ENCODE data around the gene SH2B3. TPM values are rescaled to one million over a fixed set of nuclear protein-coding genes. Genes with fewer than 3 reads are reported as not detected.

SH2B3 gene
- total and polyA plus RNA-seq, 2 experiments from 2014 or later, result 9.4 to 42.8 TPM

GRCh38 chr12:111453071-111453989, 47.6 kb downstream of the SH2B3 start:
- H3K36me3 ChIP-seq (ENCODE audit: low read depth), result peaks cover 69% of the 10 kb centered on the region
- TF ChIP-seq EZH2 (IDR thresholded peaks at IDR 0.05; ENCODE audit: insufficient read depth, poor library complexity, severe bottlenecking) (no peak), EZH2phosphoT487 (IDR thresholded peaks at IDR 0.05; ENCODE audit: insufficient read depth, low read depth) (no peak)
- no peak overlapping the region for H3K27ac ChIP-seq
- WGBS, 2 experiments (ENCODE audit: low coverage in 1 of 2, low lambda C conversion rate in 2 of 2, missing lambda C conversion rate in 2 of 2), result 91 to 93% methylated on average over 25 of the region's 25 CpGs
- no peaks in the 10 kb centered on the region for H3K9me3 ChIP-seq (ENCODE audit: low read depth)
- H3K27me3 ChIP-seq (replicated peaks; ENCODE audit: insufficient read depth), result no peaks in the 10 kb centered on the region
- no peaks in the 10 kb centered on the region for H3K9me2 ChIP-seq (ENCODE audit: insufficient read depth)
- H2AFZ ChIP-seq, result no peak overlapping the region
- H4K20me1 ChIP-seq (ENCODE audit: insufficient read depth), result 0 out of 2 replicates have a peak, but pooled peaks cover 3% of the 10 kb centered on the region
- peaks cover 77% of the 10 kb centered on the region for H3F3A ChIP-seq (ENCODE audit: insufficient read depth)
- no peak overlapping the region for H3K4me2 ChIP-seq (ENCODE audit: unreplicated experiment)
- peaks cover 52% of the 10 kb centered on the region for H3K79me2 ChIP-seq (ENCODE audit: insufficient read depth)
- H3K4me1 ChIP-seq (ENCODE audit: insufficient read depth), result peaks cover 10% of the 10 kb centered on the region; the same call in 1 of the 2 replicates
- in situ Hi-C loops (cut with MboI), result no loop called here
- no peak overlapping the region for H3K4me3 ChIP-seq
- no peak for DNase-seq
- H3K9ac ChIP-seq, result no peak overlapping the region

GRCh38 chr12:111454311-111454710, 48.6 kb downstream of the SH2B3 start:
- Histone ChIP-seq H3K4me1 (ENCODE audit: insufficient read depth) (peaks cover 10% of the 10 kb centered on the region; the same call in 1 of the 2 replicates), H3K4me2 (ENCODE audit: unreplicated experiment) (no peak overlapping the region), H3K27ac (no peak overlapping the region), H3K36me3 (ENCODE audit: low read depth) (peaks cover 62% of the 10 kb centered on the region), H3F3A (ENCODE audit: insufficient read depth) (peaks cover 75% of the 10 kb centered on the region), H3K4me3 (no peak overlapping the region), H4K20me1 (ENCODE audit: insufficient read depth) (0 out of 2 replicates have a peak, but pooled peaks cover 3% of the 10 kb centered on the region), H3K9ac (no peak overlapping the region), H3K9me3 (ENCODE audit: low read depth) (no peaks in the 10 kb centered on the region), H3K27me3 (replicated peaks; ENCODE audit: insufficient read depth) (no peaks in the 10 kb centered on the region), H2AFZ (no peak overlapping the region), H3K9me2 (ENCODE audit: insufficient read depth) (no peaks in the 10 kb centered on the region), H3K79me2 (ENCODE audit: insufficient read depth) (peaks cover 61% of the 10 kb centered on the region)
- in situ Hi-C loops (cut with MboI), result no loop called here
- no peak for DNase-seq
- TF ChIP-seq EZH2phosphoT487 (IDR thresholded peaks at IDR 0.05; ENCODE audit: insufficient read depth, low read depth) (no peak), EZH2 (IDR thresholded peaks at IDR 0.05; ENCODE audit: insufficient read depth, poor library complexity, severe bottlenecking) (no peak)
- WGBS, 2 experiments (ENCODE audit: low coverage in 1 of 2, low lambda C conversion rate in 2 of 2, missing lambda C conversion rate in 2 of 2), result 86 to 93% methylated on average over 4 of the region's 4 CpGs

GRCh38 chr12:111454716-111455447, 49.2 kb downstream of the SH2B3 start:
- no peak for DNase-seq
- Histone ChIP-seq H3K36me3 (ENCODE audit: low read depth) (peaks cover 63% of the 10 kb centered on the region), H3K27me3 (replicated peaks; ENCODE audit: insufficient read depth) (no peaks in the 10 kb centered on the region), H3K9ac (0 out of 2 replicates have a peak overlapping the region, but pooled peaks have one; percentile 30), H3K27ac (peak overlapping the region; percentile 53), H3K4me1 (ENCODE audit: insufficient read depth) (peaks cover 10% of the 10 kb centered on the region; the same call in 1 of the 2 replicates), H2AFZ (no peak overlapping the region), H4K20me1 (ENCODE audit: insufficient read depth) (0 out of 2 replicates have a peak, but pooled peaks cover 3% of the 10 kb centered on the region), H3K4me2 (ENCODE audit: unreplicated experiment) (no peak overlapping the region), H3K9me3 (ENCODE audit: low read depth) (no peaks in the 10 kb centered on the region), H3F3A (ENCODE audit: insufficient read depth) (peaks cover 70% of the 10 kb centered on the region), H3K9me2 (ENCODE audit: insufficient read depth) (no peaks in the 10 kb centered on the region), H3K79me2 (ENCODE audit: insufficient read depth) (peaks cover 67% of the 10 kb centered on the region), H3K4me3 (no peak overlapping the region)
- WGBS, 2 experiments (ENCODE audit: low coverage in 1 of 2, low lambda C conversion rate in 2 of 2, missing lambda C conversion rate in 2 of 2), result 82 to 86% methylated on average over 11 of the region's 11 CpGs
- TF ChIP-seq EZH2phosphoT487 (IDR thresholded peaks at IDR 0.05; ENCODE audit: insufficient read depth, low read depth), result no peak
- no peak for TF ChIP-seq EZH2 (IDR thresholded peaks at IDR 0.05; ENCODE audit: insufficient read depth, poor library complexity, severe bottlenecking)
- in situ Hi-C loops (cut with MboI), result no loop called here

All from GM23248 (cell line).